Measurements from ENCODE around the gene LCE5A. TPM values are rescaled to one million over a fixed set of nuclear protein-coding genes. Genes with fewer than 3 reads are reported as not detected.

The LCE5A gene
- total and polyA plus RNA-seq, 2 experiments from 2014 or later = not detected

GRCh38 chr1:152517237-152517811 lies 6.7 kb downstream of the LCE5A start:
- H4K20me1 ChIP-seq (ENCODE audit: insufficient read depth) = no peaks in the 10 kb centered on the region
- peak; percentile 89 for DNase-seq
- H2AFZ ChIP-seq = peak overlapping the region; percentile 67
- no peaks in the 10 kb centered on the region for H3K9me2 ChIP-seq (ENCODE audit: insufficient read depth)
- in situ Hi-C loops (cut with MboI) = no loop called here
- H3K27ac ChIP-seq = peak overlapping the region; percentile 49
- no peak overlapping the region for H3K4me3 ChIP-seq
- peak overlapping the region; percentile 55 for H3K4me2 ChIP-seq (ENCODE audit: unreplicated experiment)
- no peaks in the 10 kb centered on the region for H3K79me2 ChIP-seq (ENCODE audit: insufficient read depth)
- TF ChIP-seq EZH2 (IDR thresholded peaks at IDR 0.05; ENCODE audit: insufficient read depth, poor library complexity, severe bottlenecking) (no peak), EZH2phosphoT487 (IDR thresholded peaks at IDR 0.05; ENCODE audit: insufficient read depth, low read depth) (no peak)
- WGBS, 2 experiments (ENCODE audit: low coverage in 1 of 2, low lambda C conversion rate in 2 of 2, missing lambda C conversion rate in 2 of 2) = 9 to 11% methylated on average over 7 of the region's 7 CpGs
- H3K36me3 ChIP-seq (ENCODE audit: low read depth) = no peaks in the 10 kb centered on the region
- H3K27me3 ChIP-seq (replicated peaks; ENCODE audit: insufficient read depth) = peaks cover 6% of the 10 kb centered on the region; the same call in 1 of the 2 replicates
- no peaks in the 10 kb centered on the region for H3K9me3 ChIP-seq (ENCODE audit: low read depth)
- H3K9ac ChIP-seq = no peak overlapping the region
- peaks cover 19% of the 10 kb centered on the region for H3F3A ChIP-seq (ENCODE audit: insufficient read depth)
- H3K4me1 ChIP-seq (ENCODE audit: insufficient read depth) = peaks cover 21% of the 10 kb centered on the region

- 14 to 17% methylated on average over 1 of the region's 1 CpG for WGBS, 2 experiments (ENCODE audit: low coverage in 1 of 2, low lambda C conversion rate in 2 of 2, missing lambda C conversion rate in 2 of 2)
- H3K4me1 ChIP-seq (ENCODE audit: insufficient read depth) = peaks cover 21% of the 10 kb centered on the region
- TF ChIP-seq EZH2phosphoT487 (IDR thresholded peaks at IDR 0.05; ENCODE audit: insufficient read depth, low read depth) = no peak
- no peaks in the 10 kb centered on the region for H3K79me2 ChIP-seq (ENCODE audit: insufficient read depth)
- H3K27me3 ChIP-seq (replicated peaks; ENCODE audit: insufficient read depth) = peaks cover 8% of the 10 kb centered on the region; the same call in 1 of the 2 replicates
- no peak overlapping the region for H2AFZ ChIP-seq
- no peak overlapping the region for H3K27ac ChIP-seq
- no peak overlapping the region for H3K4me2 ChIP-seq (ENCODE audit: unreplicated experiment)
- H3F3A ChIP-seq (ENCODE audit: insufficient read depth) = peaks cover 19% of the 10 kb centered on the region
- in situ Hi-C loops (cut with MboI) = no loop called here
- no peak overlapping the region for H3K9ac ChIP-seq
- no peak overlapping the region for H3K4me3 ChIP-seq
- no peaks in the 10 kb centered on the region for H3K9me3 ChIP-seq (ENCODE audit: low read depth)
- no peaks in the 10 kb centered on the region for H4K20me1 ChIP-seq (ENCODE audit: insufficient read depth)
- no peaks in the 10 kb centered on the region for H3K9me2 ChIP-seq (ENCODE audit: insufficient read depth)
- DNase-seq = no peak
- no peaks in the 10 kb centered on the region for H3K36me3 ChIP-seq (ENCODE audit: low read depth)
Observed at GRCh38 chr1:152519851-152520250, 9.2 kb downstream of the LCE5A start.

GRCh38 chr1:152520561-152521090 lies 10.0 kb downstream of the LCE5A start:
- H3K79me2 ChIP-seq (ENCODE audit: insufficient read depth) = no peaks in the 10 kb centered on the region
- no peaks in the 10 kb centered on the region for H3K36me3 ChIP-seq (ENCODE audit: low read depth)
- TF ChIP-seq EZH2 (IDR thresholded peaks at IDR 0.05; ENCODE audit: insufficient read depth, poor library complexity, severe bottlenecking) (no peak), EZH2phosphoT487 (IDR thresholded peaks at IDR 0.05; ENCODE audit: insufficient read depth, low read depth) (no peak)
- no peaks in the 10 kb centered on the region for H4K20me1 ChIP-seq (ENCODE audit: insufficient read depth)
- DNase-seq = no peak
- in situ Hi-C loops (cut with MboI) = no loop called here
- no peak overlapping the region for H3K4me3 ChIP-seq
- H3K9me2 ChIP-seq (ENCODE audit: insufficient read depth) = no peaks in the 10 kb centered on the region
- no peak overlapping the region for H3K27ac ChIP-seq
- H3K27me3 ChIP-seq (replicated peaks; ENCODE audit: insufficient read depth) = peaks cover 8% of the 10 kb centered on the region; the same call in 1 of the 2 replicates
- H3F3A ChIP-seq (ENCODE audit: insufficient read depth) = peaks cover 19% of the 10 kb centered on the region
- whole genome bisulfite sequencing, 2 experiments (ENCODE audit: low coverage in 1 of 2, low lambda C conversion rate in 2 of 2, missing lambda C conversion rate in 2 of 2) = 45 to 49% methylated on average over 4 of the region's 4 CpGs
- no peaks in the 10 kb centered on the region for H3K9me3 ChIP-seq (ENCODE audit: low read depth)
- peaks cover 19% of the 10 kb centered on the region for H3K4me1 ChIP-seq (ENCODE audit: insufficient read depth)
- H3K4me2 ChIP-seq (ENCODE audit: unreplicated experiment) = no peak overlapping the region
- H3K9ac ChIP-seq = no peak overlapping the region
- no peak overlapping the region for H2AFZ ChIP-seq

- no peaks in the 10 kb centered on the region for H3K4me1 ChIP-seq (ENCODE audit: insufficient read depth)
- no peak overlapping the region for H2AFZ ChIP-seq
- TF ChIP-seq EZH2phosphoT487 (IDR thresholded peaks at IDR 0.05; ENCODE audit: insufficient read depth, low read depth) (no peak), EZH2 (IDR thresholded peaks at IDR 0.05; ENCODE audit: insufficient read depth, poor library complexity, severe bottlenecking) (no peak)
- 0% methylated on average over 1 of the region's 1 CpG for WGBS, 2 experiments (ENCODE audit: low coverage in 1 of 2, low lambda C conversion rate in 2 of 2, missing lambda C conversion rate in 2 of 2)
- no peaks in the 10 kb centered on the region for H3K36me3 ChIP-seq (ENCODE audit: low read depth)
- no peaks in the 10 kb centered on the region for H3K9me3 ChIP-seq (ENCODE audit: low read depth)
- H3K27me3 ChIP-seq (replicated peaks; ENCODE audit: insufficient read depth) = peaks cover 14% of the 10 kb centered on the region; the same call in 1 of the 2 replicates
- DNase-seq = no peak
- H3K4me3 ChIP-seq = no peak overlapping the region
- in situ Hi-C loops (cut with MboI) = no loop called here
- H3F3A ChIP-seq (ENCODE audit: insufficient read depth) = no peaks in the 10 kb centered on the region
- H3K27ac ChIP-seq = no peak overlapping the region
- no peak overlapping the region for H3K9ac ChIP-seq
- no peak overlapping the region for H3K4me2 ChIP-seq (ENCODE audit: unreplicated experiment)
- no peaks in the 10 kb centered on the region for H3K9me2 ChIP-seq (ENCODE audit: insufficient read depth)
- no peaks in the 10 kb centered on the region for H3K79me2 ChIP-seq (ENCODE audit: insufficient read depth)
- H4K20me1 ChIP-seq (ENCODE audit: insufficient read depth) = no peaks in the 10 kb centered on the region
Observed at GRCh38 chr1:152525080-152525641, 14.6 kb downstream of the LCE5A start.
